Ovary (tissue), 9 donors: ENCODE data around the gene MAGEA4. TPM values are rescaled to one million over a fixed set of nuclear protein-coding genes. Genes with fewer than 3 reads are reported as not detected.
"Not testable (repeated sequence)": the region's sequence is repeated elsewhere in the genome, so short reads cannot be mapped to it uniquely, and the experiment has no call there.

Source experiments
- DNase-seq, 5 donors: peaks; one replicate each; pipeline ENCODE4 v3.0.0-alpha.2; 2019 to 2020
- H3K27ac ChIP-seq, 2 donors: fragments of 200-600 bp; one replicate each; pipeline versions ENCODE4 v1.5.1 to v1.8.0; 2019 to 2022
- H3K27me3 ChIP-seq: fragments of 200-600 bp; one replicate; pipeline ENCODE4 v1.8.0; 2022
- H3K36me3 ChIP-seq: fragments of 200-600 bp; sonication (generic); one replicate; pipeline ENCODE4 v1.5.1; 2019
- H3K4me1 ChIP-seq: one replicate; pipeline ENCODE4 v1.8.1; 2013; ENCODE audit warnings: mild to moderate bottlenecking, moderate library complexity; ENCODE audit not compliant: insufficient read depth
- H3K4me3 ChIP-seq: fragments of 200-600 bp; sonication (generic); one replicate; pipeline ENCODE4 v1.5.1; 2017
- H3K9me3 ChIP-seq, 2 donors: fragments of 200-600 bp in 1 of 2; sonication (generic) in 1 of 2; one replicate each; pipeline versions ENCODE4 v1.5.1 to v1.8.1; 2013 to 2019; ENCODE audit warnings: mild to moderate bottlenecking in 1 of 2, moderate library complexity in 1 of 2
- CTCF ChIP-seq, 3 donors: fragments of 450-650 bp in 2 of 3; fragments of 200-600 bp in 1 of 3; IDR thresholded peaks; one replicate each; pipeline versions ENCODE4 v1.5.1 to v1.8.0; 2016 to 2022; ENCODE audit warnings: antibody characterized with exemption in 3 of 3, mild to moderate bottlenecking in 1 of 3
- EP300 ChIP-seq: sonication (generic); formaldehyde crosslinking; IDR thresholded peaks from one replicate; pipeline ENCODE4 v1.6.1; 2017; ENCODE audit warnings: antibody characterized with exemption
- POLR2A ChIP-seq: fragments of 450-650 bp; IDR thresholded peaks from one replicate; pipeline ENCODE4 v1.6.1; 2017; ENCODE audit warnings: antibody characterized with exemption, mild to moderate bottlenecking, moderate library complexity
- WGBS, 3 donors: extraction: QIAGEN DNeasy Blood & Tissue Kit in 1 of 3; methylation state at CpG; one replicate each; pipeline versions ENCODE4 v1.1.5 to v1.1.7; 2013 to 2017; 5-methylcytosine and 5-hydroxymethylcytosine counted together
- intact Hi-C, 4 donors: fragments of 100-400 bp; cut with DNase I; formaldehyde crosslinking; loops; one replicate each; pipeline versions ENCODE4 v1.11.0 to v1.15.1; 2022 to 2023
- polyA plus RNA-seq, 2 donors: library from polyadenylated mRNA; stranded (reverse); fragments of 200-250 nt in 1 of 2; fragments of 350-450 nt in 1 of 2; fragmentation: Illumina TruSeq in 1 of 2; extraction: RNeasy Lipid Tissue Mini Kit (QIAGEN cat#74804) in 1 of 2; gene quantifications; one replicate each; pipeline ENCODE4 v1.2.3, GENCODE V29; 2013 to 2014
- total RNA-seq, 7 donors: library from RNA; depleted of rRNA in 2 of 7; stranded (reverse); fragments of >200 nt in 2 of 7; fragmentation: NEBNext Ultra II Directional in 3 of 7; extraction: Animal tissue kit (Norgen Biotek cat#: 25700) in 3 of 7; gene quantifications; one replicate each; pipeline versions ENCODE4 v1.1.0 to v1.2.4, GENCODE V29; 2016 to 2023
- donor health status: DM: no; HTN: no; CAD: no; lungs with moderate emphysema.
- donor health status: DM: no; HTN: no; CAD: no.
- donor health status: Bipolar disorder and iron deficiency.
- donor health status: DM: yes; HTN: yes; CAD: no.
- donor health status: DM: no; HTN: no; CAD: no.
- donor health status: DM: yes; HTN: yes; CAD: no.

The MAGEA4 gene
- total and polyA plus RNA-seq, 9 donors: not detected

GRCh38 chrX:151912221-151912620 lies 468 bp upstream of the MAGEA4 start:
- Histone ChIP-seq H3K4me3 (no peak overlapping the region), H3K4me1 (no peaks in the 10 kb centered on the region), H3K27ac (no peak overlapping the region), H3K36me3 (no peaks in the 10 kb centered on the region), H3K27me3 (no peaks in the 10 kb centered on the region), H3K9me3 (no peaks in the 10 kb centered on the region)
- intact Hi-C loops: no loop called here
- TF ChIP-seq EP300 (no peak), CTCF (IDR thresholded peaks at IDR 0.05) (no peak), POLR2A (no peak)
- no peak for DNase-seq
- WGBS, 3 donors: 80 to 87% (median 86%) methylated on average over 11 of the region's 11 CpGs

GRCh38 chrX:151918736-151919135 lies 6.0 kb downstream of the MAGEA4 start:
- intact Hi-C loops, H3K9me3 ChIP-seq, H3K27ac ChIP-seq, H3K36me3 ChIP-seq, H3K27me3 ChIP-seq, DNase-seq, H3K4me1 ChIP-seq, H3K4me3 ChIP-seq: not testable (repeated sequence)
- WGBS, 3 donors: 91 to 92% (median 92%) methylated on average over 12 to 18 of the region's 18 CpGs

- 87 to 97% (median 91%) methylated on average over 11 of the region's 11 CpGs for WGBS, 3 donors
- Histone ChIP-seq H3K4me3 (no peak overlapping the region), H3K4me1 (no peaks in the 10 kb centered on the region), H3K9me3 (no peaks in the 10 kb centered on the region), H3K36me3 (no peaks in the 10 kb centered on the region), H3K27me3 (no peaks in the 10 kb centered on the region), H3K27ac (no peak overlapping the region)
- peak in 1 of 5 donors; percentile 5 for DNase-seq
- intact Hi-C loops: no loop called here
- TF ChIP-seq CTCF (IDR thresholded peaks at IDR 0.05): no peak
- TF ChIP-seq POLR2A: no peak
- no peak for TF ChIP-seq EP300
Measured at GRCh38 chrX:151919610-151920009, 6.9 kb downstream of the MAGEA4 start.

- Histone ChIP-seq H3K27me3 (no peaks in the 10 kb centered on the region), H3K27ac (no peak overlapping the region), H3K9me3 (no peaks in the 10 kb centered on the region), H3K36me3 (no peaks in the 10 kb centered on the region), H3K4me1 (no peaks in the 10 kb centered on the region), H3K4me3 (no peak overlapping the region)
- 90 to 96% (median 92%) methylated on average over 12 of the region's 12 CpGs for WGBS, 3 donors
- peak in 1 of 5 donors; percentile 7 for DNase-seq
- TF ChIP-seq POLR2A: no peak
- TF ChIP-seq EP300: no peak
- no peak for TF ChIP-seq CTCF (IDR thresholded peaks at IDR 0.05)
- intact Hi-C loops: no loop called here
Measured at GRCh38 chrX:151920101-151920500, 7.4 kb downstream of the MAGEA4 start.

- H3K27me3 ChIP-seq: no peaks in the 10 kb centered on the region
- no peaks in the 10 kb centered on the region for H3K9me3 ChIP-seq
- H3K4me1 ChIP-seq: no peaks in the 10 kb centered on the region
- TF ChIP-seq CTCF (IDR thresholded peaks at IDR 0.05) (no peak), POLR2A (no peak), EP300 (no peak)
- H3K36me3 ChIP-seq: no peaks in the 10 kb centered on the region
- no peak for DNase-seq
- intact Hi-C loops: no loop called here
- H3K27ac ChIP-seq: no peak overlapping the region
- 60 to 65% (median 63%) methylated on average over 6 of the region's 6 CpGs for WGBS, 3 donors
- no peak overlapping the region for H3K4me3 ChIP-seq
Measured at GRCh38 chrX:151920530-151920929, 7.8 kb downstream of the MAGEA4 start.
